Natural killer cell treated with Interleukin-12 subunit alpha and Interleukin-12 subunit beta and Interleukin-15 and Interleukin-18, amount 100 ng/mL, for 72 hours (primary cell): ENCODE results near the gene SF1. TPM values are rescaled to one million over a fixed set of nuclear protein-coding genes. Genes with fewer than 3 reads are reported as not detected.

Source experiments
- ATAC-seq, 2 donors: fragments of 150-1000 bp; cut with Tn5 transposase in 1 of 2; sonication (Bioruptor Pico), chemical (Tn5 transposase) in 1 of 2; 2 replicates each; pipeline ENCODE4 v1.10.0; 2021
- DNase-seq: peaks from one replicate; pipeline ENCODE4 v3.0.0; 2022; ENCODE audit warnings: low spot score
- H3K27ac Mint-ChIP-seq, 2 donors: 1 replicate in 1 of 2; 2 replicates in 1 of 2; pipeline ENCODE4 v1.8.0; 2022; ENCODE audit warnings: mixed read lengths in 2 of 2, mild to moderate bottlenecking in 1 of 2, moderate library complexity in 1 of 2
- H3K27me3 Mint-ChIP-seq, 2 donors: 1 replicate in 1 of 2; 2 replicates in 1 of 2; pipeline ENCODE4 v1.8.0; 2022; ENCODE audit warnings: mixed read lengths in 2 of 2
- H3K36me3 Mint-ChIP-seq: one replicate; pipeline ENCODE4 v1.8.0; 2022; ENCODE audit warnings: mixed read lengths
- H3K4me1 Mint-ChIP-seq, 2 donors: 1 replicate in 1 of 2; 2 replicates in 1 of 2; pipeline ENCODE4 v1.8.0; 2022; ENCODE audit warnings: low read depth in 2 of 2, mixed read lengths in 2 of 2, mild to moderate bottlenecking in 1 of 2
- H3K4me3 Mint-ChIP-seq: one replicate; pipeline ENCODE4 v1.8.0; 2022; ENCODE audit warnings: mixed read lengths
- H3K9me3 Mint-ChIP-seq: 2 replicates; pipeline ENCODE4 v1.8.0; 2022; ENCODE audit warnings: mixed read lengths
- total RNA-seq, 2 donors: library from RNA; stranded (reverse); gene quantifications; one replicate each; pipeline ENCODE4 v1.2.3, GENCODE V29; 2022

Gene SF1
- total RNA-seq, 2 donors from 2014 or later, result 376 to 425 TPM

GRCh38 chr11:64755681-64756361 is 22.5 kb downstream of the SF1 start:
- H3K4me1 Mint-ChIP-seq, result peaks cover 14 to 28% of the 10 kb centered on the region in 2 donors
- no peaks in the 10 kb centered on the region for H3K9me3 Mint-ChIP-seq
- no peaks in the 10 kb centered on the region for H3K27me3 Mint-ChIP-seq
- DNase-seq (peak; percentile 58), ATAC-seq (no peak)
- no peak overlapping the region for H3K27ac Mint-ChIP-seq
- H3K4me3 Mint-ChIP-seq, result no peak overlapping the region
- H3K36me3 Mint-ChIP-seq, result no peaks in the 10 kb centered on the region

GRCh38 chr11:64754919-64755662 is 23.3 kb downstream of the SF1 start:
- H3K4me1 Mint-ChIP-seq, result peaks cover 9 to 30% of the 10 kb centered on the region in 2 donors
- no peak overlapping the region for H3K27ac Mint-ChIP-seq
- no peak for DNase-seq
- H3K4me3 Mint-ChIP-seq, result no peak overlapping the region
- no peaks in the 10 kb centered on the region for H3K9me3 Mint-ChIP-seq
- no peaks in the 10 kb centered on the region for H3K27me3 Mint-ChIP-seq
- H3K36me3 Mint-ChIP-seq, result no peaks in the 10 kb centered on the region
- ATAC-seq, result no peak

- no peak overlapping the region for H3K27ac Mint-ChIP-seq
- H3K36me3 Mint-ChIP-seq, result no peaks in the 10 kb centered on the region
- ATAC-seq, result no peak
- DNase-seq, result no peak
- no peaks in the 10 kb centered on the region for H3K9me3 Mint-ChIP-seq
- no peaks in the 10 kb centered on the region for H3K27me3 Mint-ChIP-seq
- no peak overlapping the region for H3K4me3 Mint-ChIP-seq
- H3K4me1 Mint-ChIP-seq, result peaks cover 4 to 23% of the 10 kb centered on the region in 2 donors
These were observed 24.0 kb downstream of the SF1 start for GRCh38 chr11:64754124-64754918.

- ATAC-seq (peak in 1 of 2 donors; percentile 11), DNase-seq (no peak)
- Mint-ChIP-seq H3K9me3 (no peaks in the 10 kb centered on the region), H3K27me3 (no peaks in the 10 kb centered on the region), H3K27ac (no peak overlapping the region), H3K4me1 (peaks cover 4 to 22% of the 10 kb centered on the region in 2 donors), H3K36me3 (no peaks in the 10 kb centered on the region), H3K4me3 (no peak overlapping the region)
These were observed 24.8 kb downstream of the SF1 start for GRCh38 chr11:64753380-64754123.

GRCh38 chr11:64753019-64753379 is 25.3 kb downstream of the SF1 start:
- DNase-seq (no peak), ATAC-seq (no peak)
- Mint-ChIP-seq H3K4me3 (no peak overlapping the region), H3K36me3 (no peaks in the 10 kb centered on the region), H3K9me3 (no peaks in the 10 kb centered on the region), H3K27ac (no peak overlapping the region), H3K27me3 (no peaks in the 10 kb centered on the region), H3K4me1 (peaks cover 4 to 25% of the 10 kb centered on the region in 2 donors)

GRCh38 chr11:64752175-64752970 is 26.0 kb downstream of the SF1 start:
- Mint-ChIP-seq H3K36me3 (no peaks in the 10 kb centered on the region), H3K9me3 (no peaks in the 10 kb centered on the region), H3K4me3 (no peak overlapping the region), H3K4me1 (peaks cover under 1 to 21% of the 10 kb centered on the region in 2 donors), H3K27ac (no peak overlapping the region), H3K27me3 (no peaks in the 10 kb centered on the region)
- no peak for ATAC-seq
- no peak for DNase-seq

GRCh38 chr11:64751580-64751979 is 26.8 kb downstream of the SF1 start:
- DNase-seq (no peak), ATAC-seq (no peak)
- H3K27me3 Mint-ChIP-seq, result no peaks in the 10 kb centered on the region

GRCh38 chr11:64751136-64751535 is 27.2 kb downstream of the SF1 start:
- H3K4me1 Mint-ChIP-seq, result peaks cover 0 to 20% of the 10 kb centered on the region in 2 donors
- H3K27ac Mint-ChIP-seq, result peak overlapping the region in 1 of 2 donors; percentile 4
- H3K36me3 Mint-ChIP-seq, result no peaks in the 10 kb centered on the region
- DNase-seq (no peak), ATAC-seq (no peak)
- no peaks in the 10 kb centered on the region for H3K9me3 Mint-ChIP-seq
- H3K4me3 Mint-ChIP-seq, result no peak overlapping the region
- H3K27me3 Mint-ChIP-seq, result no peaks in the 10 kb centered on the region

More at GRCh38 chr11:64751580-64751979, 26.8 kb downstream of the SF1 start:
- no peak overlapping the region for H3K27ac Mint-ChIP-seq
- no peaks in the 10 kb centered on the region for H3K9me3 Mint-ChIP-seq
- H3K4me1 Mint-ChIP-seq, result peaks cover 0 to 20% of the 10 kb centered on the region in 2 donors
- no peaks in the 10 kb centered on the region for H3K36me3 Mint-ChIP-seq
- no peak overlapping the region for H3K4me3 Mint-ChIP-seq

GRCh38 chr11:64750361-64751054 is 27.8 kb downstream of the SF1 start:
- no peaks in the 10 kb centered on the region for H3K27me3 Mint-ChIP-seq

GRCh38 chr11:64747961-64748665 is 30.2 kb downstream of the SF1 start:
- Mint-ChIP-seq H3K27me3 (no peaks in the 10 kb centered on the region), H3K27ac (peak overlapping the region; percentile 14 to 50)
- ATAC-seq, result no peak

More at GRCh38 chr11:64750361-64751054, 27.8 kb downstream of the SF1 start:
- H3K4me3 Mint-ChIP-seq, result no peak overlapping the region
- peak overlapping the region in 1 of 2 donors; percentile 4 for H3K27ac Mint-ChIP-seq
- ATAC-seq (no peak), DNase-seq (no peak)
- no peaks in the 10 kb centered on the region for H3K9me3 Mint-ChIP-seq
- peaks cover 0 to 20% of the 10 kb centered on the region in 2 donors for H3K4me1 Mint-ChIP-seq
- no peaks in the 10 kb centered on the region for H3K36me3 Mint-ChIP-seq

GRCh38 chr11:64746486-64746885 is 31.9 kb downstream of the SF1 start:
- peaks cover 14 to 28% of the 10 kb centered on the region in 2 donors for H3K4me1 Mint-ChIP-seq
- H3K9me3 Mint-ChIP-seq, result no peaks in the 10 kb centered on the region
- DNase-seq (no peak), ATAC-seq (no peak)
- no peak overlapping the region for H3K4me3 Mint-ChIP-seq
- H3K36me3 Mint-ChIP-seq, result no peaks in the 10 kb centered on the region
- H3K27ac Mint-ChIP-seq, result no peak overlapping the region
- H3K27me3 Mint-ChIP-seq, result no peaks in the 10 kb centered on the region

More at GRCh38 chr11:64747961-64748665, 30.2 kb downstream of the SF1 start:
- DNase-seq, result no peak
- no peaks in the 10 kb centered on the region for H3K36me3 Mint-ChIP-seq
- H3K9me3 Mint-ChIP-seq, result no peaks in the 10 kb centered on the region
- H3K4me1 Mint-ChIP-seq, result peaks cover 9 to 33% of the 10 kb centered on the region in 2 donors
- H3K4me3 Mint-ChIP-seq, result no peak overlapping the region
